H1 (cell line): ENCODE results near the gene STAG1. TPM values are rescaled to one million over a fixed set of nuclear protein-coding genes. Genes with fewer than 3 reads are reported as not detected.

ENCODE experiments used
- CHD7 ChIP-seq: fragments of 300-600 bp; sonication (generic); IDR thresholded peaks from 2 replicates; pipeline ENCODE4 v1.7.1; 2012; ENCODE audit warnings: low read length, moderate library complexity, mild to moderate bottlenecking, inconsistent platforms; ENCODE audit not compliant: insufficient replicate concordance
- CTBP2 ChIP-seq: IDR thresholded peaks from 2 replicates; pipeline ENCODE4 v1.7.0; 2011; ENCODE audit warnings: borderline replicate concordance, mild to moderate bottlenecking, moderate library complexity, mixed read lengths, low read length; ENCODE audit not compliant: insufficient read depth, insufficient read length
- USF2 ChIP-seq: IDR thresholded peaks from 2 replicates; pipeline ENCODE4 v1.6.1; 2011; ENCODE audit warnings: low read length, improper control_type of control experiment
- polyA plus RNA-seq, 7 experiments: library from polyadenylated mRNA; depleted of rRNA in 3 of 7; stranded (reverse) in 5 of 7; unstranded in 2 of 7; fragments of >200 nt in 5 of 7; fragments of 200-250 nt in 2 of 7; gene quantifications; 1 replicate in 5 of 7; 2 replicates in 1 of 7; 4 replicates in 1 of 7; pipeline versions ENCODE4 v1.2.1 to v1.2.3, GENCODE V29; 2011 to 2013; ENCODE audit warnings: missing spikeins in 2 of 7, mixed read lengths in 2 of 7
- total RNA-seq: library from RNA; stranded (reverse); fragmentation: NEBNext Ultra II Directional; extraction: Animal tissue kit (Norgen Biotek cat#: 25700); gene quantifications from 2 replicates; pipeline ENCODE4 v1.2.1, GENCODE V29; 2021

STAG1 gene
- total and polyA plus RNA-seq, 2 of the 8 experiments (the other 6 are each of a cell fraction or from before 2014, with no cell fraction given): 4.6 to 23.4 TPM

DNA sequence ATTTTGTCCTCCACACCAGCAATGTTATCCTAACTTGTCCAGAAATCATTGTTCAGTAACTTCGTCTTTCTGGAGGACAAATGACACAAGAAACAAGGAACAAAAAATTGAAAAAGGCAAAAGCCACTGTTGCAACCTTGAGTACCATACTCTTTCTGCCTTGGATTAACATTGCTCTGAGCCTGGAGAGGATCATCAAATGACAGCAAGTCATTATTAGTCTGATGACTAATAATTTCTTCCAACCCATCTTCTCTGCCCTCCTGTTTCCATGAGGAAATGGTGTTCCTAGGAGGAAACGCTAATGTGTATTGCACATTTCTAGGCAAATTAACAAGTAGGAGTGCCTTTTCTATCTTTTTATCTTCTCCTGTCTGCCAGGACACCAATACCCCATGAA, 348.1 kb downstream of the STAG1 start (continued):
- TF ChIP-seq CHD7 (no peak), CTBP2 (no peak), USF2 (no peak)
- TF ChIP-seq, all 59 proteins: peak for 0
